Inferior parietal cortex (tissue), 1 donor: ENCODE results near the gene AGAP1.

Experiments used
- DNase-seq: peaks from one replicate; pipeline ENCODE4 v3.0.0-alpha.2; 2016; ENCODE audit errors: extremely low spot score

AGAP1 gene

GRCh38 chr2:235992024-235992423 is 498.2 kb downstream of the AGAP1 start:
- DNase-seq = no peak

GRCh38 chr2:235996419-235996818 is 502.6 kb downstream of the AGAP1 start:
- no peak for DNase-seq

GRCh38 chr2:235999011-235999410 is 505.2 kb downstream of the AGAP1 start:
- no peak for DNase-seq

GRCh38 chr2:236001166-236001828 is 507.5 kb downstream of the AGAP1 start:
- no peak for DNase-seq

- no peak for DNase-seq
These were observed 508.0 kb downstream of the AGAP1 start for GRCh38 chr2:236001854-236002253.

GRCh38 chr2:236008006-236008405 is 514.2 kb downstream of the AGAP1 start:
- DNase-seq = peak; percentile 18

GRCh38 chr2:236008857-236009256 is 515.0 kb downstream of the AGAP1 start:
- DNase-seq = no peak

- no peak for DNase-seq
These were observed 517.3 kb downstream of the AGAP1 start for GRCh38 chr2:236010920-236011685.

- DNase-seq = no peak
These were observed 518.3 kb downstream of the AGAP1 start for GRCh38 chr2:236012155-236012554.

GRCh38 chr2:236014408-236015131 is 520.7 kb downstream of the AGAP1 start:
- DNase-seq = no peak

- no peak for DNase-seq
These were observed 521.3 kb downstream of the AGAP1 start for GRCh38 chr2:236015171-236015570.

- DNase-seq = no peak
These were observed 522.7 kb downstream of the AGAP1 start for GRCh38 chr2:236016496-236016895.

GRCh38 chr2:236017446-236017845 is 523.6 kb downstream of the AGAP1 start:
- no peak for DNase-seq

- no peak for DNase-seq
These were observed 525.6 kb downstream of the AGAP1 start for GRCh38 chr2:236019434-236019833.

GRCh38 chr2:236021499-236022057 is 527.7 kb downstream of the AGAP1 start:
- no peak for DNase-seq

GRCh38 chr2:236022128-236022527 is 528.3 kb downstream of the AGAP1 start:
- DNase-seq = no peak

GRCh38 chr2:236025892-236026291 is 532.0 kb downstream of the AGAP1 start:
- no peak for DNase-seq

GRCh38 chr2:236026841-236027240 is 533.0 kb downstream of the AGAP1 start:
- DNase-seq = no peak

- no peak for DNase-seq
These were observed 534.2 kb downstream of the AGAP1 start for GRCh38 chr2:236028066-236028465.

- DNase-seq = no peak
These were observed 539.6 kb downstream of the AGAP1 start for GRCh38 chr2:236033462-236033861.

- no peak for DNase-seq
These were observed 541.1 kb downstream of the AGAP1 start for GRCh38 chr2:236034974-236035373.

- no peak for DNase-seq
These were observed 542.2 kb downstream of the AGAP1 start for GRCh38 chr2:236036045-236036444.
